Tibial nerve (tissue), 3 donors: ENCODE results near the gene WAS.

ENCODE experiments used
- CTCF ChIP-seq, 5 experiments: fragments of 200-600 bp in 3 of 5; fragments of 450-650 bp in 2 of 5; sonication (generic) in 3 of 5; IDR thresholded peaks; one replicate each; pipeline ENCODE4 v1.5.1; 2016 to 2019; ENCODE audit warnings: antibody characterized with exemption in 5 of 5, mild to moderate bottlenecking in 3 of 5, moderate library complexity in 2 of 5
- POLR2A ChIP-seq, 2 donors: fragments of 450-650 bp; IDR thresholded peaks; one replicate each; pipeline ENCODE4 v1.6.1; 2017; ENCODE audit warnings: antibody characterized with exemption in 2 of 2, mild to moderate bottlenecking in 2 of 2, moderate library complexity in 2 of 2

- TF ChIP-seq CTCF (IDR thresholded peaks at IDR 0.05) (no peak), POLR2A (IDR thresholded peaks at IDR 0.05) (no peak)
Measured at GRCh38 chrX:48726596-48726995, 43.0 kb downstream of the WAS start.
